ENCODE results near the gene TIAM2.

- TF ChIP-seq POLR2A (IDR thresholded peaks at IDR 0.05; ENCODE audit: low read depth): no peak
- no peak for TF ChIP-seq CTCF (IDR thresholded peaks at IDR 0.05)
- TF ChIP-seq POLR2AphosphoS5 (IDR thresholded peaks at IDR 0.05): no peak
Observed at GRCh38 chr6:155303361-155303870, 308.3 kb downstream of the TIAM2 start.

Measured in esophagus muscularis mucosa (tissue), 3 donors.